ENCODE measurements around the gene MSRB1.

The MSRB1 gene

GRCh38 chr16:1913327-1914083, 29.5 kb downstream of the MSRB1 start:
- H3K4me3 ChIP-seq (ENCODE audit: low read length), result no peak overlapping the region
- TF ChIP-seq CTCF (IDR thresholded peaks at IDR 0.05; ENCODE audit: insufficient read depth, low read depth, low read length, missing control alignments), result no peak
- DNase-seq (ENCODE audit: low read depth), result peak; percentile 66

DNA sequence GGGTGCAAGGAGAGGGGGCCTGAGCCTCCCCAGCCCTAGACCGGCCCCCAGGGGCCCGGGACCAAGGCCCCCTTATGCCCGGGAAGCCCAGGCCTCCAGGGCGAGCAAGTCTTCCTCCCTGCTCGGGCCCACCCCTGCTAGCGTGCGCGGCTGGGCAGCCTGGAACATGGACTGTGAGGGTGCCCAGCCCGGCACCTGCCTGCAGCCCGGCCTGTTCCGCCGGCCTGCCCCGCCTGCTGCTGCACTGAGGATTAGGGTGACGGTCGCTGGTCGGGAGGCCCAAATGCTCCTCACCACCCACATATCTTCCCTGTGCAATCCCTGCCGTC, 30.8 kb downstream of the MSRB1 start:
- TF ChIP-seq CTCF (IDR thresholded peaks at IDR 0.05; ENCODE audit: insufficient read depth, low read depth, low read length, missing control alignments), result no peak
- no peak for DNase-seq (ENCODE audit: low read depth)

GRCh38 chr16:1911467-1912214, 31.4 kb downstream of the MSRB1 start:
- DNase-seq (ENCODE audit: low read depth), result no peak
- H3K4me3 ChIP-seq (ENCODE audit: low read length), result no peak overlapping the region
- no peak for TF ChIP-seq CTCF (IDR thresholded peaks at IDR 0.05; ENCODE audit: insufficient read depth, low read depth, low read length, missing control alignments)

More for the DNA sequence above, 30.8 kb downstream of the MSRB1 start:
- no peak overlapping the region for H3K4me3 ChIP-seq (ENCODE audit: low read length)

GRCh38 chr16:1909561-1910231, 33.3 kb downstream of the MSRB1 start:
- DNase-seq (ENCODE audit: low read depth), result no peak
- no peak for TF ChIP-seq CTCF (IDR thresholded peaks at IDR 0.05; ENCODE audit: insufficient read depth, low read depth, low read length, missing control alignments)
- no peak overlapping the region for H3K4me3 ChIP-seq (ENCODE audit: low read length)

DNA sequence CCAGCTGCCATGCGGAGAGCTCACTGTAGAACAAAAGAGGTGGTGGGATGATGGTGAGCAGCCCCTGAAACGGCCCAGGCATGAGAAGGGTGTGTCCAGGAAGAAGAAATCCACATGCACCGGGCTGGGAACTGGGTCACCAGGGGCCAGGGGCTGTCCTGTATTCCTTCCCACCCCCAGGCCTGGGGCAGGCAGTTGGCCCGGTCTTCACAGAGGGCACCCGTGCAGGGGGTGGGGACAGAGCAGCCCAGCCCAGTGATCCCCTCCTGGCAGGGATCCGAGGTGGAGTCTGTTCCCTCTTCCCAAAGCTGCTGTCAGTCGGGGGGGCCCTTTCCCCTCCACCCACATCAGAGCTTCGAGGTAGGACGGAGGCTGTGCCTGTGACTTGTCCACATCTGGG, 34.0 kb downstream of the MSRB1 start:
- DNase-seq (ENCODE audit: low read depth), result no peak
- H3K4me3 ChIP-seq (ENCODE audit: low read length), result no peak overlapping the region
- TF ChIP-seq CTCF (IDR thresholded peaks at IDR 0.05; ENCODE audit: insufficient read depth, low read depth, low read length, missing control alignments), result no peak

GRCh38 chr16:1908184-1908583, 34.8 kb downstream of the MSRB1 start:
- DNase-seq (ENCODE audit: low read depth), result no peak
- H3K4me3 ChIP-seq (ENCODE audit: low read length), result no peak overlapping the region
- TF ChIP-seq CTCF (IDR thresholded peaks at IDR 0.05; ENCODE audit: insufficient read depth, low read depth, low read length, missing control alignments), result no peak

Data from epithelial cell of esophagus (primary cell).